Neural cell (in vitro differentiated cells): ENCODE results near the gene RPL35. TPM values are rescaled to one million over a fixed set of nuclear protein-coding genes. Genes with fewer than 3 reads are reported as not detected.

Source experiments
- H2AFZ ChIP-seq: fragments of 200-600, 300-800 bp; sonication (generic), shearing (Covaris generic); 2 replicates; pipeline ENCODE4 v1.6.0; 2014; ENCODE audit warnings: low read depth, mild to moderate bottlenecking, antibody characterized with exemption, low read length, moderate library complexity
- H3F3A ChIP-seq: fragments of 200-600 bp; shearing (Covaris generic); 2 replicates; pipeline ENCODE4 v1.6.1; 2016; ENCODE audit warnings: mild to moderate bottlenecking, moderate library complexity, mixed read lengths, antibody characterized with exemption, low read length; ENCODE audit not compliant: insufficient read depth, poor library complexity, severe bottlenecking
- H3K27ac ChIP-seq: fragments of 200-600, 300-800 bp; sonication (generic), shearing (Covaris generic); 2 replicates; pipeline ENCODE4 v1.5.1; 2014; ENCODE audit warnings: mild to moderate bottlenecking, low read length, moderate library complexity
- H3K27me3 ChIP-seq: fragments of 300-800, 200-600 bp; sonication (generic), shearing (Covaris generic); 2 replicates; pipeline ENCODE4 v1.6.0; 2014; ENCODE audit warnings: mild to moderate bottlenecking, low read depth, low read length, moderate library complexity; ENCODE audit not compliant: insufficient read depth
- H3K36me3 ChIP-seq: fragments of 300-800, 200-600 bp; sonication (generic), shearing (Covaris generic); 2 replicates; pipeline ENCODE4 v1.5.1; 2014; ENCODE audit warnings: mild to moderate bottlenecking, antibody characterized with exemption, low read length, moderate library complexity; ENCODE audit not compliant: insufficient read depth
- H3K4me2 ChIP-seq: fragments of 300-800, 200-600 bp; sonication (generic), shearing (Covaris generic); 2 replicates; pipeline ENCODE4 v1.6.0; 2014; ENCODE audit warnings: mild to moderate bottlenecking, low read length
- H3K4me3 ChIP-seq: fragments of 300-800, 200-600 bp; sonication (generic), shearing (Covaris generic); 2 replicates; pipeline ENCODE4 v1.5.1; 2014; ENCODE audit warnings: mild to moderate bottlenecking, low read length, moderate library complexity
- H3K79me2 ChIP-seq: fragments of 200-600 bp; shearing (Covaris generic); replicated peaks from 2 replicates; pipeline ENCODE4 v1.6.0; 2014; ENCODE audit warnings: mild to moderate bottlenecking, low read length, moderate library complexity; ENCODE audit not compliant: insufficient read depth
- H3K9ac ChIP-seq: fragments of 300-800, 200-600 bp; sonication (generic), shearing (Covaris generic); 2 replicates; pipeline ENCODE4 v1.6.1; 2016; ENCODE audit warnings: mild to moderate bottlenecking, low read length, mixed read lengths
- H3K9me2 ChIP-seq: fragments of 200-600 bp; shearing (Covaris generic); 2 replicates; pipeline ENCODE4 v1.6.1; 2016; ENCODE audit warnings: mild to moderate bottlenecking, low read length, mixed read lengths; ENCODE audit not compliant: insufficient read depth
- H3K9me3 ChIP-seq: fragments of 200-600, 300-800 bp; sonication (generic), shearing (Covaris generic); 2 replicates; pipeline ENCODE4 v1.6.1; 2016; ENCODE audit warnings: mild to moderate bottlenecking, mixed run types, low read length, moderate library complexity, mixed read lengths
- H4K20me1 ChIP-seq: fragments of 200-600 bp; shearing (Covaris generic); 2 replicates; pipeline ENCODE4 v1.6.1; 2016; ENCODE audit warnings: mild to moderate bottlenecking, mixed run types; ENCODE audit not compliant: insufficient read depth
- CTCF ChIP-seq: fragments of 450-650 bp; IDR thresholded peaks from 2 replicates; pipeline ENCODE4 v1.5.1; 2014; ENCODE audit warnings: antibody characterized with exemption, mild to moderate bottlenecking, moderate library complexity; ENCODE audit not compliant: poor library complexity, severe bottlenecking
- EP300 ChIP-seq: fragments of 450-650 bp; conservative IDR thresholded peaks from 2 replicates; pipeline ENCODE4 v1.6.1; 2014; ENCODE audit warnings: antibody characterized with exemption, mild to moderate bottlenecking, moderate library complexity; ENCODE audit not compliant: poor library complexity, severe bottlenecking
- EZH2 ChIP-seq: fragments of 200-600, 300-800 bp; shearing (Covaris generic), sonication (generic); IDR thresholded peaks from 2 replicates; pipeline ENCODE4 v1.6.1; 2014; ENCODE audit warnings: antibody characterized with exemption, low read length, borderline replicate concordance, mild to moderate bottlenecking; ENCODE audit not compliant: insufficient read depth, poor library complexity, severe bottlenecking
- MXI1 ChIP-seq: fragments of 450-650 bp; conservative IDR thresholded peaks from 2 replicates; pipeline ENCODE4 v1.6.1; 2014; ENCODE audit warnings: antibody characterized with exemption, mild to moderate bottlenecking; ENCODE audit not compliant: poor library complexity, severe bottlenecking
- POLR2AphosphoS5 ChIP-seq: IDR thresholded peaks from 2 replicates; pipeline ENCODE4 v1.6.1; 2012
- RAD21 ChIP-seq: fragments of 450-650 bp; conservative IDR thresholded peaks from 2 replicates; pipeline ENCODE4 v1.6.1; 2014; ENCODE audit warnings: antibody characterized with exemption, mild to moderate bottlenecking, moderate library complexity
- REST ChIP-seq: IDR thresholded peaks from 2 replicates; pipeline ENCODE4 v1.6.1; 2012; ENCODE audit warnings: borderline replicate concordance
- SMC3 ChIP-seq: fragments of 450-650 bp; conservative IDR thresholded peaks from 2 replicates; pipeline ENCODE4 v1.6.1; 2014; ENCODE audit warnings: antibody characterized with exemption, mild to moderate bottlenecking, moderate library complexity; ENCODE audit not compliant: poor library complexity
- TAF1 ChIP-seq: IDR thresholded peaks from 2 replicates; pipeline ENCODE4 v1.6.1; 2012; ENCODE audit warnings: low read depth
- polyA plus RNA-seq: library from polyadenylated mRNA; depleted of rRNA; stranded (reverse); fragments of >200 nt; gene quantifications from 2 replicates; pipeline ENCODE4 v1.2.3, GENCODE V29; 2014

Gene RPL35
- polyA plus RNA-seq, 1 donor from 2014 or later = 2,116 TPM

- no peaks in the 10 kb centered on the region for H3K9me2 ChIP-seq
- no peak overlapping the region for H3K27ac ChIP-seq
- H3K9ac ChIP-seq = no peak overlapping the region
- no peak overlapping the region for H3K4me2 ChIP-seq
- H3K27me3 ChIP-seq = no peaks in the 10 kb centered on the region
- no peaks in the 10 kb centered on the region for H4K20me1 ChIP-seq
- H3K36me3 ChIP-seq = no peaks in the 10 kb centered on the region
- TF ChIP-seq CTCF = no peak
- no peak for TF ChIP-seq REST
- no peak for TF ChIP-seq SMC3
- no peaks in the 10 kb centered on the region for H3K9me3 ChIP-seq
- no peak overlapping the region for H2AFZ ChIP-seq
- H3F3A ChIP-seq = no peaks in the 10 kb centered on the region
- H3K79me2 ChIP-seq = no peaks in the 10 kb centered on the region
- no peak overlapping the region for H3K4me3 ChIP-seq
Measured at GRCh38 chr9:124809741-124810500, 51.8 kb downstream of the RPL35 start.

GRCh38 chr9:124809211-124809610 lies 52.5 kb downstream of the RPL35 start:
- H3K4me2 ChIP-seq = no peak overlapping the region
- H3F3A ChIP-seq = no peaks in the 10 kb centered on the region
- no peaks in the 10 kb centered on the region for H3K36me3 ChIP-seq
- H3K9me2 ChIP-seq = no peaks in the 10 kb centered on the region
- no peak overlapping the region for H2AFZ ChIP-seq
- H4K20me1 ChIP-seq = no peaks in the 10 kb centered on the region
- H3K27me3 ChIP-seq = no peaks in the 10 kb centered on the region
- no peaks in the 10 kb centered on the region for H3K9me3 ChIP-seq
- TF ChIP-seq EP300 = no peak
- TF ChIP-seq RAD21 = no peak
- TF ChIP-seq CTCF = no peak
- TF ChIP-seq POLR2AphosphoS5 = no peak
- TF ChIP-seq EZH2 = no peak
- no peak for TF ChIP-seq SMC3
- no peak for TF ChIP-seq REST
- TF ChIP-seq TAF1 = no peak
- TF ChIP-seq MXI1 = no peak
- H3K79me2 ChIP-seq = no peaks in the 10 kb centered on the region
- no peak overlapping the region for H3K4me3 ChIP-seq
- no peak overlapping the region for H3K27ac ChIP-seq
- no peak overlapping the region for H3K9ac ChIP-seq
